GM21619 (cell line): Measurements from ENCODE around the gene LGALS7B.
"Not testable (repeated sequence)": the region's sequence is repeated elsewhere in the genome, so short reads cannot be mapped to it uniquely, and the experiment has no call there.

Source experiments
- ATAC-seq: cut with Tn5 transposase; IDR thresholded peaks from one replicate; pipeline ENCODE4 v1.9.1; 2021; ENCODE audit not compliant: unreplicated experiment

The LGALS7B gene

DNA sequence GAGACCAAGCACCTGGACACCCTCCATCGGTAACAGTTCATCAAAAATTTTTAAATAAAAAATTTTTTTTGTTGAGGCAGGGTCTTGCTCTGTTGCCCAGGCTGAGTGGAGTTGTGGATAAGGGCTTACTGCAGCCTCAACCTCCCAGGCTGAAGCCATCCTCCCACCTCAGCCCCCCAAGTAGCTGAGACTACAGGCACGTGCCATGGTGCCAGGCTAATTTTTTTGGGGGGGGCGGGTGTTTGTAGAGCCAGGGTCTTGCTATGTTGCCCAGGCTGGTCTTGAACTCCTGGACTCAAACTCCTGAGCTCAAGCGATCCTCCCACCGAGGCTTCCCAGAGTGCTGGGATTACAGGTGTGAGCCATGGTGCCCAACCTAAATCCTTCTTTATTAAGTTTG lies 4.7 kb downstream of the LGALS7B start:
- ATAC-seq: no peak

DNA sequence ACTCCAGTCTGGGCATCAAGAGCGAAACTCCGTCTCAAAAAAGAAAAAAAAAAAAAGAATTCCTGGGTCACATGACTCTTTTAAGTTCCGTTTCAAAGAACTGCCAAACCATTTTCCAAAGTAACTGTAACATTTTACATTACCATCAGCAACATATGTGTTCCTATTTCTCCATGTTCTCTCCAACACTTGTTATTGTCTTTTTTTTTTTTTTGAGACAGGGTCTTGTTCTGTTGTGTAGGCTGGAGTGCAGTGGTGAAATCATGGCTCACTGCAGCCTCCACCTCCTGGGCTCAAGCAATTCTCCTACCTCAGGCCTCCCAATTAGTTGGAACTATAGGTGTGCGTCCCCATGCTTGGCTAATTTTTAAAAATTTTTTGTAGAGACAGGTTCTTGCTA lies 6.5 kb downstream of the LGALS7B start:
- no peak for ATAC-seq

GRCh38 chr19:38796154-38796553 lies 7.2 kb downstream of the LGALS7B start:
- ATAC-seq: no peak

- ATAC-seq: not testable (repeated sequence)
Observed at GRCh38 chr19:38797781-38798180, 8.8 kb downstream of the LGALS7B start.

DNA sequence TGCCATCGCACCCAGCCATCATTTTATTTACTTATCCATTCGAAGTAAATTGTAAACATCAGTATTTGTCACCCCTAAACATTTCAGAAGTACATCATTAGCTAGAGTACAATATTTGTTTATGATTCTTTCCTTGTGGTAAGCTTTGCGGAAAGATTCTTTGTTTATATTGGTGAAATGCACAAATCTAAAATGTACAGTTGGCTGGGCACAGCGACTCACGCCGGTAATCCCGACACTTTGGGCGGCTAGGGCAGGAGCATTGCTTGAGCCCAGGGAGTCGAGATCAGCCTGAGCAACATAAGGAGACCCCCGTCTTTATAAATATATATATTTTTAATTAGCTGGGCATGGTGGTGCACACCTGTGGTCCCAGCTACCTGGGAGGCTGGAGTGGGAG lies 10.1 kb downstream of the LGALS7B start:
- ATAC-seq: no peak

- ATAC-seq: no peak
Observed at GRCh38 chr19:38800577-38801347, 11.8 kb downstream of the LGALS7B start.

DNA sequence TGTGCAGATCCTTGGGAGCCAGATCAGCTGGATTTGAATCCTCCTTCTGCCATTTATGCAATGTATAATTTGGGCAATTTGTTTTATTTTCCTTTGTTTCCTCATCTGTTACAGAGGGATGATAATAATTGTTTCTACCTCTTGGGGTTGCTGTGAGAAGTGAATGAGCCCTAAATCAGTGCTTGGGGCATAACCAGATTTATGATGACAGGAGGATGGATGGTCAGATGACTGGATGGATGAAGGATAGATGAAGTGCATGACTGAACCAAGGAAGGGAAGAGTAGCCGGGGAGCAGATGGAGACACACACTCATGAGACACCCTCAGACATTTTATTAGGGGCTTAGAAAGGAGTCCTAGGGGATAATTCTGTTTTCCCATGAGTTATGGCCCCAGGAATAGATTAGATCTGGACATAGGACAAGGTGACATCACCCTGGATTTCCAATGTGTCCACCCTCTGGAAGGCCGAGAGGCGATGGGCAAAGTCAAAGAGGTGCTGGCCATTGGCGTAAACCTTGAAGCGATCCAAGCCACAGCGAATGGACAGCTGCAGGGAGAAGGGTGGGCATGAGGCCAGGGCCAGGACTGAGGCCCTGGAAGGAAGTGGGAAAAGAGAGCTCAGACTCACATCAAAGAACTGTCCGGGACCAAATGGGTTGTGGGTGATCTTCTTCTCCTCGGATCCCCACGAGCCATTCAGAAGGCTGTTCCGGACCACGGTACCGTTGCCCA lies 12.5 kb downstream of the LGALS7B start:
- ATAC-seq: no peak

GRCh38 chr19:38803543-38803942 lies 14.5 kb downstream of the LGALS7B start:
- ATAC-seq: no peak

DNA sequence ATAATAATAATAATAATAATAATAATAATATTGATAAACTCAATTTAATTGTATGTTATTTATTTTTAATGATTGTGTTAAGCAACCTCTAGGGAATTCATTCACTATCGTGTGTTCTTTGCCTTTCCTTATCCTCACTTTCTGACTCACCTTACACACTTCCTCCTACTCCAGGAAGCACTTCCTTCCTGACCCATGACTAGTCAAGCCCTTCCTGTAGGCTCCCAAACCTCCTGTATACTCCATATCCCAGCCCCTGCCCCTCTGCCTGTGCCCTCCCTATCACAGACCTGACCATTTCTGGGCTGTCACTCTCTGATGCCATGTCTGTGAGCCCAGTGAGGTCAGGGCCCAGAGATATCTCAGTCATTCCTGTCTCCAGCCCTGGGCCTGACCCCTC lies 16.2 kb downstream of the LGALS7B start:
- no peak for ATAC-seq

DNA sequence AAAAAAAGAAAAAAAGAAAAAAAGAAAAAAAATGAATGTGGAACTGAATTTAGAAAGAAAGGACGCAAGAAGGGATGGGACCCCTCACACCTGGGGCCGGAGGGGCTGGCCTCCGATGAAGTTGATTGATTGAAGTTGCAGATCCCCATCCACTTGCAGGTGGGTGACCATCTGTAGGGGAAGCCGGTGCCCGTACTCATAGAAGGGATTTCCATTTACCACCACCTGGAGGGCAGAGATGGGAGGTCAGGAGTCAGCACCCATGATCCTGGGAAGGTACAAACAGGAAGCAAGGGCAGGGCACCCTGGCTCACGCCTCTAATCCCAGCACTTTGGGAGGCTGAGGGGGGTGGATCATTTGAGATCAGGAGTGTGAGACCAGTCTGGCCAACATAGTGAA lies 17.4 kb downstream of the LGALS7B start:
- no peak for ATAC-seq

GRCh38 chr19:38807374-38808098 lies 18.5 kb downstream of the LGALS7B start:
- not testable (repeated sequence) for ATAC-seq

DNA sequence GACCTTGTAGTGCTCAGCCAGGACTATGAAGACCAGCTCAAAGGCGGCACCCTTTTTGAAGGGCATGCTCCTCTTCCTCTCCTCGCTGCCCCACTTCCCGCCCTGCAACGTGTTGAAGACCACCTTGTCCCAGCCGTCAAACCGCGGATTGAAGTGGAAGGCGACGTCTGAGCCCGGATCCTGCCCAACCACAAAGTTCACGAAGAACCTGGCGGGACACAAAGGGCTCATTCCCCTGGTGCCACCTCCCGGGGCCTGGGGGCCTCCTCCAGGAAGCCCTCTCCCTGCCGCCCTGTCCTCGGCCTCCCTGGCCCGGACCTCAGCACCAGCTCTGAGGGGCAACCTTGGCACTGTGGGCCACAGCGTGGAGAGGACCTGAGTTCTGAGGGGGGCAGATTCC lies 19.7 kb downstream of the LGALS7B start:
- no peak for ATAC-seq

- no peak for ATAC-seq
Observed at GRCh38 chr19:38809592-38810252, 20.7 kb downstream of the LGALS7B start.

GRCh38 chr19:38812009-38812840 lies 23.2 kb downstream of the LGALS7B start:
- ATAC-seq: no peak

- ATAC-seq: no peak
Observed at GRCh38 chr19:38812841-38813320, 23.9 kb downstream of the LGALS7B start, which contains the start of gene LGALS4. LGALS4 (minus strand) TSS chr19:38812945; CDS start chr19:38812886, 59 bp downstream.

GRCh38 chr19:38813323-38813722 lies 24.3 kb downstream of the LGALS7B start:
- ATAC-seq: no peak

DNA sequence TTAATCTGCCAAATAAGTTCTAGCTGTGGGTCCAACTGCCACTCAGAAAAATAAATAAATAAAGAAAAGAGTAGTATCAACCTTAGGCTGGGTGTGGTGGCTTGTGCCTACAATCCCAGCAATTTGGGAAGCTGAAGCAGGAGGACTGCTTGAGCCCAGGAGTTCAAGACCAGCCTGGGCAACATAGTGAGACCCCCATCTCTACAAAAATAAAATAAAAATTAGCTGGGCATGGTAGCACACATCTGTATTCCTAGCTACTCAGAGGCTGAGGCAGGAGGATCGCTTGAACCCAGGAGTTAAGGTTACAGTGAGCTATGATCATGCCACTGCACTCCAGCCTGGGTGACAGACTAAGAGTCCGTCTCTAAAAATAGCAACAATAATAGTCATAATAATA lies 24.9 kb downstream of the LGALS7B start:
- not testable (repeated sequence) for ATAC-seq

- no peak for ATAC-seq
Observed at GRCh38 chr19:38815059-38816001, 26.3 kb downstream of the LGALS7B start.
